NCI-H1417 treated with DMSO at 0.1 percent for 48 hours (cell line): ENCODE results near the gene KSR1.
"Not testable (repeated sequence)": the region's sequence is repeated elsewhere in the genome, so short reads cannot be mapped to it uniquely, and the experiment has no call there.

Source experiments
- DNase-seq: peaks from one replicate; lab custom pipeline; 2025; lab: John Stamatoyannopoulos, UW

KSR1 gene

DNA sequence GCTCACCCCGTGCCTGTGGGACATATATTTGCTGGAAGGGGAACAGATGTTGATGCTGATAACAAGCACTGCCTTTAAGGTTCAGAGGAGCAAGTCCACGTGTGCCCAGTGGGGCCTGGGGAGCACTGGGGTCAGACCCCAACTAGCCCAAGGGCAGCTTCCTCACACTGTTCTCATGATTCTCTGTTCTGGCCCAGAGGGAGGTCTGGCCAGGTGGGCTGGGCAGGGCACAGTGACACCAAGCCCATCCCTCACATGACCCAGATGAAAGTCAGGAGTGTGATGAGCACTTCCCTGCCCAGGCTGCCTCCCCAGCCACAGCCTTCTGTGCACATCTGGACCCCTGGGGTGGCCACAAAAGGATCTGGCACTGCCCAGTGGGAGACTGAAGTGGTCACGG, 29.8 kb upstream of the KSR1 start:
- not testable (repeated sequence) for DNase-seq

DNA sequence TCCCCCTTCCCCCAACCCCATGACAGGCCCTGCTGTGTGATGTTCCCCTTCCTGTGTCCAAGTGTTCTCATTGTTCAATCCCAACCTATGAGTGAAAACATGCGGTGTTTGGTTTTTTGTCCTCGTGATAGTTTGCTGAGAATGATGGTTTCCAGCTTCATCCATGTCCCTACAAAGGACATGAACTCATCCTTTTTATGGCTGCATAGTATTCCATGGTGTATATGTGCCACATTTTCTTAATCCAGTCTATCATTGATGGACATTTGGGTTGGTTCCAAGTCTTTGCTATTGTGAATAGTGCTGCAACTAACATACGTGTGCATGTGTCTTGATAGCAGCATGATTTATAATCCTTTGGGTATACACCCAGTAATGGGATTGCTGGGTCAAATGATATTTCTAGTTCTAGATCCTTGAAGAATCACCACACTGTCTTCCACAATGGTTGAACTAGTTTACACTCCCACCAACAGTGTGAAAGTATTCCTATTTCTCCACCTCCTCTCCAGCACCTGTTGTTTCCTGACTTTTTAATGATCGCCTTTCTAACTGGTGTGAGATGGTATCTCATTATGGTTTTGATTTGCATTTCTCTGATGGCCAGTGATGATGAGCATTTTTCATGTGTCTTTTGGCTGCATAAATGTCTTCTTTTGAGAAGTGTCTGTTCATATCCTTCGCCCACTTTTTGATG, 28.9 kb upstream of the KSR1 start:
- not testable (repeated sequence) for DNase-seq

DNA sequence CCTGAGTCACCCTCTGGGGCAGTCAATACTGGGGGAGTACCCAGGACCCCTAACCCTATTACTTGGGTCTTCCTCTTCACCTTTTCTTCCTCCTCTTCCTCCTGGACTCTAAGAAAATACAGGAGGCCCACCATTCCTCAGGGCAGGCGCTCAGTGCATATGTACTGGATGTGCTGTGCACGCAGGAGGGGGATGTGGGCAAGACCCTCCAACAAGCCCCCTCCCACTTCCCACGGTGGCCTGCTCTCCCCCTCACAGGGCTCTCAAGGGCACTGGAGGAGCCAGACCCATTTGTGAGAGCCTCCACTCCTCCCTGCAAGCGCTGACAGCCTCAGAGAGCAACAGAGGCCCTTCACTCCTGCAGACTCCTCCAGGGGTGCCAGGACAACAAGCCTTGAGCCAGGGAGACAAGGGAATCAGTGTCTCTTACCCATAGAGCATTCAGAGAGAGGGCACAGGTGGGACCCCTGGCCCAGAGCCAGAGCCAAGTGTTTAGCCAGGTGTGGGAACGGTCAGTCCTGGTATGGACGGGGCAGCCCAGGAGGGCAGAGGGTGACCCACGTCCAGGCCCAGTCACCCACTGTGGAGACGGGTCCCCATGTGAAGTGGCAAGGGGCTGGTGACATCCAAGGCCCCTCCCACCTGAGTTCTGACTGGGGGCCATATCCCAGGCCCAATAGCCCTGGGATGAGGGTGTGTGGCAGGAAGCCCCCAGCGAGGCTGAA, 27.3 kb upstream of the KSR1 start:
- DNase-seq = no peak

DNA sequence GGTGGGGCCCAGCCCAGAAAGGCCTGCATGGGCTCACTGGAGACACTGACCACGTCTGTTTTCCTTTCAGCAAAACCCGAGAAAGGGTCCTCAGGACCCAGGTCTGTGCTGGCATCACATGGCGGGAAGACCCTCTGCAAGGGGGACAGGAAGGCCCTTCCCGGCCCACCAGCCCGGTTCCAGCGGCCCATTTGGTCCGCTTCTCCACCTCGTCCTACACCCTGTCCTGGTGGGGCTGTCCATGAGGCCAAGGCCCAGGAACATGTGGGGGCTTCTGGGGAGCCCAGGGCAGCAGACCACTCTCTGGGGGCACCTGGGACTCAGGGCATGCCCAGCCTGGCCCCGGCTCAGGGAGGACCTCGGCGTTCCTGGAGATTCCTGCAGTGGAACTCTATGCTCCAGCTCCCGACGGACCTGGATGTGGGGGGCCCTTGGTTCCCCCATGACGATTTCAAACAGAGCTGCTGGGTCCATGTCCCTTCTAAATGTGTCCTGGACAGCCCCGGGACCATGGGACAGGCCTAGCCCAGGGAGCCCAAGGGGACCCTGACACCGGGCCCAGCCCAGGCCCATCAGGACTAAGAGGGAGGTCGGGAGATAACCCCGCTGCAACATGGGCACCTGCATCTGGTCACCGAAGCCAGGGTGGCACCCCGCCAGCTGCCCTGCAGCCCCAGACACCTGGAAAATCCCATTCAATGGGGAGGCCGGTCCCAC, 26.4 kb upstream of the KSR1 start:
- DNase-seq = no peak

DNA sequence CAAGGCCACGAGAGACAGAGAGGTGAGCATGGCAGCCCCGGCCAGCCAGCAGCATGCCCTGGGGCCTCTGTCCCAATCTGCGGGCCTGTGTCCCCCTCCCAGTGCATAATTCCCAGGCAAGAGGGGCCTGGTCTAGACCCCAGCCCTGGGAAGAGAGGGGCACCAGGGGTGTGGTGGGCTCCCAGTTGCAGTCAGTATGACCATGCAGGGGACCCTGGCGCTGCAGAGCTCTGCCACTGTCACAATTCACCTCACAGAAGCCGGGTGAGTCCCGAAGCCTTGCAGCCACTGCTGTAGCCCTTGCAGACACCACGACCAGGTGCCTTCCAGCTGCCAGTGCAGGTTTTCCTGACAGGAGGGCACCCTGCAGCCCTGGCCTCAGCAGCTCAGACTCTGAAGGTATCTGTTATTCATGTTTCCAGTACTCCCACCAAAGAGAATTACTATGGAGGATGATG, 25.8 kb upstream of the KSR1 start:
- DNase-seq = no peak

DNA sequence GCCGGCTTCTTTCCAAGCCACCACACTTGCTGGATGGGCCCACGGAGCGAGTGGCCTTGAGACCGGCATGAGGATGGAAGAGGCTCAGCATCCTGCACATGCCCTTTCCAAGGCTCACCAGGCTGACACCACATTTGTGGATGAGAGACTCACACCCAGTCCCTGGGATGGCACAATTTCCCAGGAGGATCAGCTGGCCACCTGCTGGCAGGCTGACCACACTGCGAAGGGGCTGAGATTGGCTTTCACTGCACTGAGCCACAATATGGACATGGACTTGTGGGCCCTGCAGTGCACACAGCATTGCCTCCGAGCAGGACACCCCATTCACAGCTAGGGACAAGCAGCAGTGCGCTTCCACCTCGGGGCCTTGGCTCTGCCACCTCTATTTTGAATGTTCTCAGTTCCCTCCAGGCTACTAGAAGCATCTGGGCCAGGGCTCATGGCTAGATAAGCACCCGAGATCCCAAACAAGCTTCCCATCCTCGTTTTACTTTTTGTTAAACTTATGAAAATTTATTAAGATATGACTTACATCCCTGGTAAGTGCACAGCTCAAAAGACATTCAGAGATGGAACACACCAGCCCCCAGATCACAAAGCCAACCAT, 25.3 kb upstream of the KSR1 start:
- no peak for DNase-seq

DNA sequence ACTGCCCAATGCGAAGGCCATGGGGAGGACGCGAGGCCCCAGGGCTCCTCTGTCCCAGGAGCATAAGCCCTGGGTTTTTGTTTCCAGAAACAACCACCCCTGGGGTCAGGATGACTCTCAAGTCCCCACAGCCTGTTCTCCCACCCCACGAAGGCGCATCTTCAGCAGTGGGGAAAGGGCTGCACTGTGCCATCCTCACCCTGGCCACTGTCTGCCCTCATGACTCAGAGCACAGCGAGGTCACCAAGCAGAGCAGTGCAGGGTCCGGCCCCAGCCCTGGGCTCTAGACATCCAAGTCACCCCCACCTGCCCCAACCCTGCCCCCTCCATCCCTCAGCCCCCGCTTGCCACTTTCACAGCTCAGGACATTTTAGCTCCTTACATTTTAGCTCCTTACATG, 22.7 kb upstream of the KSR1 start:
- DNase-seq = no peak

DNA sequence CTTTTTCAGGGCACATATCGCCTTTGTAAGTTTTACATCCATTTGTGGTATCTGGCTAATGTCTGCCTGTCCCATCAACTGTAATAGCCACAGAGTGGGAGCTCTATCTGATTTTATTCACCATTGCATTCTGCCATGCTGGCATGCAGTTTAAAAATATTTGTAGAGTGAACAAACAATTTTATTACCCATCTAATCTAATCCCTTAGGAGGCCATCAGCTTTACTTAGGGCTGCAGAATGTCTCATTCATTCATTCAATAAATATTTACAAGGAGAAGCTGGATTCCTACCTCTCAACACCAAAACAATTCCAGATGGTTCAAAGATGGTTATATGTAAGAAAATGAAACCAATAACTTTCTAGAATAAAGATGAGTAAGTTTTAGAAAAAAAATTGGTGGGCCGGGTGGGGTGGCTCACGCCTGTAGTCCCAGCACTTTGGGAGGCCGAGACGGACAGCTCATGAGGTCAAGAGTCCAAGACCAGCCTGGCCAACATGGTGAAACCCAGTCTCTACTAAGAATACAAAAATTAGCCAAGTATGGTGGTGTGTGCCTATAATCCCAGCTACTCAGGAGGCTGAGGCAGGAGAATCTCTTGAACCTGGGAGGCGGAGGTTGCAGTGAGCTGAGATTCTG, 20.7 kb upstream of the KSR1 start:
- DNase-seq = not testable (repeated sequence)

DNA sequence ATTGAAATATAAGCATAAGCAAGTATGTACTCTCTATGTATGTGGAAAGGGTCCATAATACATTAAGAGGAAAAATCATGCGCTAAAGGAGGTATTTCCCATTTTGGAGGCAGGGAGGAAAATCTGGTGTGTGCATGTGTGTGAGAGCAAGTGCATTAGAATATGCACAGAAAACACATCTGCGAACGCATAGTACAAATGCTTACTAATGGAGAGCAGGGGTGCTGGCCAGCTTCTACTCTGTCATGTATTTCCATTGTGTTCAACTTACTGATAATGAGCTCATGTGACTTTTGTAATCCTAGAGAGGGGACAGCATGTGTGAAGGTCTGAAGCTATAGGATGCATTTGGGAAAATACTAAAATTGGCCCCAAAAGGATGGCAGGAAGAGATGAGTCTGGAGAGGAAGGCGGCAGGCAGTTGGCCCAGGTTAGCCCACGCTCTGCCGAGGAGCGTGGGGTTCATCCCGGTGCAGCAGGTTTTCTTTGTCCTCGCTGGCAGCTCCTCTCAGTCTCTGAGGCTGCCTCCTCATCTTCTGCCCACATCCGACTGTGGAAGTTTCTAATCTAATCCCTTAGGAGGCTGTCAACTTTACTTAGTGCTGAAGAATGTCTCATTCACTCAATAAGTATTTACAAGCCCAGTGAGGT, 17.8 kb upstream of the KSR1 start:
- DNase-seq = no peak

DNA sequence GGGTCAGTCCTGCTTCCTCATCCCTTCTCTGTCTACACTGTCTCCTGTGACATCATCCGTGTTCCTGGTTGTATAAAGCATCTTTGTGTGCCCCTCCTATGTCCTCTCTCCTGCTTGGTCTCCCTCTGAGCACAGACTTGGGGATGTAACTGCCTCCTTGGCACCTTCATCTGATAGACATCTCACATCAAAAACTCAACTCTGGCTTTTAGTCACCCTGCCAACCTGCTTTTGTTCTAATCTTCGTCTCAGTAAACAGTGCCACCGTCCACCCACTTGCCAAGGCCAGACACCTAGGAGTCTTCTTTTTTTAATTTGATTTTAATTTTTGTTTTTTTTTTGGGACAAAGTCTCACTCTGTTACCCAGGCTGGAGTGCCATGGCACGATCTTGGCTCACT, 16.9 kb upstream of the KSR1 start:
- no peak for DNase-seq

DNA sequence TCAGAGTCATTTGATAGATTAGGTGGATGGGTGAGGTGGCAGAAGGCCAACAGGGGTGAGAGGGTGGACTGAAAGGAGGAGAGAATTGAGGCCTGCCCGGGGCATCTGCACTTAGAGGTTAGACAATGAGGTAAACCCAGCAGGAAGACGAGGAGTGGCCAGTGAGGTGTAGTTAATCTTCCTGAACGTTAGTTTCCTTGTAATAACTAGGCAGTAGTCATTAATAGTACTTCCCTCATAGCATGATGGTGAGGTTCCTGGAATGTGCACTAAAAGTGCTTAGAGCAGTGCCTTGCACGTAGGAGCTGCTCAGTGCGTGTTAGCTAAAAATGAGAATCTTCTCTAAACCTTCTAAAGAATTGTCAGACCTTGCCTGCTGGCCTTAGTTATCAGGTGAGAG, 13.5 kb upstream of the KSR1 start:
- no peak for DNase-seq

DNA sequence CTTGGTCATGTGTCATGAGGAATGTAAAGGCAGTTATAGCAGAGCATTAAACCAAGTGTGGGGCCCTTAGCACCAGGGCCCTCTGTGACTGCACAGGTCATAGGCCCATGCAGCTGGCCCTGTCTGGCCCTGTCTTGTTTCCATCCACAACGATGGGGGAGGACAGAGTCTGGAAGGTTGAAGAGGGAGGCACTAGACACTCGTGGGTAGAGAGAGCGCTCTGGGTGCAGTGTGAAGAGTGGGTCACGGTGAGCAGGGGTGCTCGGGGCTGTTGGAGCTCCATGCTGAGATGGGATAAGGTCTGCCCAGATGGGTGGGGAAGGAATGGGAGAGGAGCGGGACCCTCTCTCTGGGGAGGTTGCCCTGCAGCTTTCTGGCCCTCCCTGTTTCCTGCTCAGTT, 12.8 kb upstream of the KSR1 start:
- no peak for DNase-seq

DNA sequence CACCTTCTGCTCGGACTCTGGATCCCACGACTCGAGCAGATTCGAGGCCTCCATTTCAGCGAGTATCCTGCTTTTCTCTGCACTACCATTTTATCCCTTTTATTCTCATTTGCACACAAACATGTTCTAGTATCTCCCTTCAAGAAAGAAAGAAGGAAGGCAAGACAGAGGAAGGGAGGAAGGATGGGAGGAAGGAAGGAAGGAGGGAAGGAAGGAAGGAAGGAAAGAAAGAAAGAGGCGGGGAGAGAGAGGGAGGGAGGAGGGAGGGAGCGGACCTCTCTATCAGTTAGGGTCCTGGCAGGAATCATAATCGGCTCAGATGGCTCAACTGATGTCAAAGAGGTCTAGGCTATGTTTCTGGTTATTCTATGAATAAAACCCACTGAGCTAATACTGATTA, 10.3 kb upstream of the KSR1 start:
- DNase-seq = no peak

DNA sequence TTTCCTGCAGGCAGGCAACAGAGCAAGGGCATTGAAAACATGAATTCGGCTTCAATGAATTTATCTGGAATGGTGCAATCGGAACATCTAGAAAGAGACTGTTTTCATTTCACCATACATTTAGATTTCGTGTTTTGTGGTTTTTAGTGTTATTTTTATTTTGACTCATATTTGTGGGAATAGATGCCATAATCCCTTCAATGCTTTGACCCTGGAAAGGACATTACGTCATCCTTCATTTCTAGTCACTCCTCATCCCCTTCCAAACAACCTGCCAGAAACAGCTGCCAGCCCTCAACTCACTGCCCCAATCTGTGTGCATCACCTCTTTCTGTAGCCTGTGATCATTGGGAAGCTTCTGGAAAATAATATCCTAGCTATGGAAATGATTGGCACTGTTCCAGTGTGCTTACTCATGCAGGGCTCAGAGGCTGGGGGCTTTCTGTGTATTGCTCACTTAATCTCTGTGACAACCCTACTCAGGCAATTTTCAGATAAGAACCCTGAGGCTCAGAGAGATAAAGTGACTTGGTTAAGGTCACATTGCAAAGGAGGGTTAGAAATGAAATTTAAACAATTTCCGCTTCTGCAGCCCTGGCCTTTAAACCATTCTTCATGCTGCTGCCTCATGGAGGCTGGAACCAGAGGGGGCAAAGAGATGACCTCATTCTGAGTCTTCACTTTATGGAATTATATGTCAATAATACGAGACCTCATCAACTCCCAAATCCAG, 9.5 kb upstream of the KSR1 start:
- DNase-seq = no peak

DNA sequence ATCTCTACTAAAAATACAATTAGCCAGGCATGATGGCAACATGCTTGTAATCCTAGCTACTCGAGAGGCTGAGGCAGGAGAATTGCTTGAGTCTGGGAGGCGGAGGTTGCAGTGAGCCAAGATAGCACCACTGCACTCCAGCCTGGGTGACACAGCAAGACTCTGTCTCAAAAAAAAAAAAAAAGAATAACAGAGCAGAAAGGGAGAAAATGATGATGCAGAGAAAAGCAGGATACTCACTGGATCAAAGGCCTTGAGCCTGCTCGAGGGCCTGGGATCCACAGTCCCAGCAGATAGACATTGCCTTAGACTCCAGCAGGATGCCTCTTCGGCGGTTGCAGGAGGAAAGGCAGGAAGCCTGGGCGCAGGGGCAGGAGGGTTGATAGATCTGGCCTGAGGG, 7.7 kb upstream of the KSR1 start:
- not testable (repeated sequence) for DNase-seq

DNA sequence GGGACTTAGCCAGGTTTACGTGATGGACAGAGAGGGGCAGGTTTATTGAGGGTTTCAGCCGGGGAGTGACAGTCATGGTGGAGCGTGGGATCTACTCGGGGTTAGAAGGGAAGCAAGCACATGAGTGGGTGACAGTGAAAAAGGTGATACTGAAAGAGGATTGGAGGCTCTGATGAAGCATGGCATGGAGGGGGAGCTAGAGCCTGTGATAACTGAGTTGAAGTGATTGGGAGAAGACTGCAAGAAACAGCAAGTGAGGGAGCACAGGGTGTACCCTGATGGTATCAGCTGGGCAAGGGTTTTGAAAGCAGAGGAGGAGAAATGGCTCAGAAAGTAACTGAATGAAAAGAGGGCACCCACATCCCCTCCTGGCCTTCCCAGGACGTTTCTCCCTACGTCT, 6.7 kb upstream of the KSR1 start:
- DNase-seq = no peak

DNA sequence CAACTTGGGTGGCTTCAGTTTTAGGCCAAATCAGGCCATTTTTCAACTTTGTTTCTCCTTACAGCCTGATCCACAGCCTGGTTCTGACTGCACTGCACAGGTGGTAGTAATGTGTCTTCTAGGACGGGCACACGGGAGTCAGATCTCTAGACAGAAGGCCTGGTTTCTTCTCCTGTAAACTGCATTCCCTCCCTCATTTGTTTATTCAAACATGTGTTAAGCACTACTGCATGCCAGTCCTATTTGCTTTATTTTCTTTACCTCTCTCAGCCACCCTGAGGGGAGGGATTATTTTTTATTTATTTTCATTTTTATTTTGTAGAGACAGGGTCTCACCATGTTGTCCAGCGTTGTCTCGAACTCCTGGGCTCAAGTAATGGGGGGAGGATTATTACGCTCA, 6.3 kb upstream of the KSR1 start:
- no peak for DNase-seq

DNA sequence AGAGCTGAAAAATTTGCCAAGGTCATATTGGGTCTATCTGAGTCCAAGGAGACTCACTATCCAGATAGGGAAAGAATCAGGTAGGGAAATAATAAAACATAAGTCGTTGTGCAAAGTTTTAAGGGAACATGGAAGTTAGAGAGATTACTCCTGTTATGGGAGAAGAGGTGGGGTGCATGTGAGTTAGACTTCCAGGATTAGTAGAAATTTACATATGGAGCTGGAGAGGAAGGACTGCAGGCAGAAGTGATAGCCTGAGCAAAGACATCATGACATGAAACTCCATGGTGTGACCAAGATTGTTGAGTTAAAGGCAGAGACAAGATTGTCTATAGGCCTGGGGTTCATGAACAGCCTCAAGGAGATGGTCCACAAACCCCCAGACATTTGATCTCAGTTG, 5.8 kb upstream of the KSR1 start:
- no peak for DNase-seq

DNA sequence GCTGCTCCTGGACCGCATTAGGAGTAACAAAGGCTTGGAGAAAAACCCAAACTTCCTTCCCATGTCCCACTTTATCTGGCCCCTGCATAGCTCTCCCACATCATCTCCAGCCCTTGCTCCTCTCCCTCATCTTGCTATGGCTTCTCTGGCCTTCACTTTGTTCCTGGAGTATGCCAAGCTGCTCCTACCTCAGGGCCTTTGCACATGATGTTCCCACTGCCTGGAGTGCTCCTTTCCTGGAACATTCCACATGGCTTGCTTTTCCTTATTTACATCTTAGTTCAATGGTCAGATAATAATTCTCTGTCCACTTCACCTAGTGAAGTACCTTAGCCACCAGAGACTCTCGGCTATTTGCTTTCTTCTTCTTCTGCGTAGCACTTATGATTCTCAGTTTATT, 4.3 kb upstream of the KSR1 start:
- DNase-seq = no peak

DNA sequence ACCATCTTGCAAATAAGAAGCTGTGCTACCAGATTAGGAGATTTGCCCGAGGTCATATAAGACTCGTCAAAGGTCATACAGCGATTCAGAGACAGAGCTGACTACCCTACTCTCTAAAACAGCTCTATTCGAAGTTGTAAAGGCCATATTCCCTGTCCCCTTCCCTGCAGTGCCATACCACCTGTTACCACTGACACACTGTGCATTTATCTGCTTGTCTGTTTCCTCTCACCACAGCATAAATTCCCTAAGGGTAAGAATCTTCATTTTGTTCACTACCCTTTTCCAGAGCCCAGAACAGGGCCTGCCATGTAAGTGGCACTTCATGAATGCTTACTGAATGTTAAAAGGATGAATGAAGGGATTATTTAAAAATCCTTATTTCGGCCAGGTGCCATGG, 3.4 kb upstream of the KSR1 start:
- DNase-seq = no peak

DNA sequence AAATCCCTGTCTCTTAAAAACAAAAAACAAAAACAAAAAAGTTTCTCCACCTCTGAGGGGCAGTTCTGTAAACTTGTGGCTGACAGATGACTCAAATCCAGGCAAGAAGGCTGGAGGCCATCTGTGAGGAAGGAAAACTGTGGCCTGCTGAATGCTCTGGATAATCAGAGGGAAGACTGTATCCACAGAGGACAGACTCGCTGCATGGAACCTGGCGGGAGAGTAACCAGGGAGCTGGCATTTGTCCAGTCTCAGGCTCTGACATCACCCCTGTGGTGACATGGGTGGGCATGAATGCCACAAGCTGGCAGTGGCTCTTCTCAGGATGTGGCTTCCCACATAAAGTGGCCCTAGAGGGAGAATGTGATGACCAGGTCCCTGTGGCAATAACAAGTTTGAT, 2.8 kb upstream of the KSR1 start:
- no peak for DNase-seq
